Fibroblast of upper back skin (primary cell): ENCODE measurements around the gene SGCG.

ENCODE experiments used
- DNase-seq: peaks from one replicate; pipeline ENCODE4 v3.0.0-alpha.2; 2013

SGCG gene

DNA sequence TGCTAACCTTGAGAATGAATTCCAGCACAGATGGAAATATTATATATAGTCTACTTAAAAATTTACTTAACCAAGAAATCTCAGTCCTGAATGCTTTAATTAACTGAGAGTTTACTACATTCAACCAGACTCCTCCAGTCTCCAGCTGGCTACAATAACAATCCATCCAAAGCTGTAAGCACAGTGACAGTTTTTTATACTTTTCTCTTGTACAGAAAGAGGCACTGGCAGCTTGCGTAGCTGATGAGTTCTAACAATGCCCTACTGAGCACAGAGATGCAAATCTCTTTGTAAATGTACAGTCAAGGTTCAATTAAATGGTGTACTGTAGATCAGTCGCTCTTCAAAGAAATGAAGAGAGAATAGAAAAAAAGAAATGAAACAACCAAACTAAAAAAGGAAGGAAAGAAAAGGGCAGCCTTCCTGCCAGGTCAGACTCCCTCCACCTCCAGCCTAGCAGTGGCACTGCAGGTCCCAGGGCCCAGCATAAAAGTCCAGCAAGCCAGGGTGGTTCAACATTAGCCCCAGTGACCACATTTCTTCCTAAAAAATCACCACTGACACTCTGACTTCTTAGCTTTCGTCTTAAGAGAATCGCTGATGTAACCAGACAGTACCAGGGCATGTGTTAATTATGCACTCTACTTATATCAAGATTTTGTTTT lies 164.3 kb downstream of the SGCG start:
- DNase-seq: no peak

DNA sequence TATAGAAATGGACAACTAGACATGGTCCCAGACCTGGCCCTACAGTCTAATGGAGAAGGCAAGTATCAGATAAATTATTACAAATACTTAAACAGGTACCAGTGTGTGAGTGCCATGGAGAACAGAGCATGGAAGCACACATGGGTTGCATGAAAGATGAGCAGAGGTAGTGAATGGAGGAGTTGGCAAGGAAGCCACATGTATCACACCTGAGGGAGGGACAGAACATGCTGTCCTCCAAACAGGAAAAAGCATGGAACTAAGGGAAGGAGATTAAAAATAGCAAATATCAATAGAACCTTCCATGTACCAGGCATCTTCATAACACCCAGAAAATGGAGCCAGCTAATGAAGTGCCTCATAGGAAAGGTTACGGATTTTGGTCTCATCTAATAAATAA lies 166.8 kb downstream of the SGCG start:
- no peak for DNase-seq

DNA sequence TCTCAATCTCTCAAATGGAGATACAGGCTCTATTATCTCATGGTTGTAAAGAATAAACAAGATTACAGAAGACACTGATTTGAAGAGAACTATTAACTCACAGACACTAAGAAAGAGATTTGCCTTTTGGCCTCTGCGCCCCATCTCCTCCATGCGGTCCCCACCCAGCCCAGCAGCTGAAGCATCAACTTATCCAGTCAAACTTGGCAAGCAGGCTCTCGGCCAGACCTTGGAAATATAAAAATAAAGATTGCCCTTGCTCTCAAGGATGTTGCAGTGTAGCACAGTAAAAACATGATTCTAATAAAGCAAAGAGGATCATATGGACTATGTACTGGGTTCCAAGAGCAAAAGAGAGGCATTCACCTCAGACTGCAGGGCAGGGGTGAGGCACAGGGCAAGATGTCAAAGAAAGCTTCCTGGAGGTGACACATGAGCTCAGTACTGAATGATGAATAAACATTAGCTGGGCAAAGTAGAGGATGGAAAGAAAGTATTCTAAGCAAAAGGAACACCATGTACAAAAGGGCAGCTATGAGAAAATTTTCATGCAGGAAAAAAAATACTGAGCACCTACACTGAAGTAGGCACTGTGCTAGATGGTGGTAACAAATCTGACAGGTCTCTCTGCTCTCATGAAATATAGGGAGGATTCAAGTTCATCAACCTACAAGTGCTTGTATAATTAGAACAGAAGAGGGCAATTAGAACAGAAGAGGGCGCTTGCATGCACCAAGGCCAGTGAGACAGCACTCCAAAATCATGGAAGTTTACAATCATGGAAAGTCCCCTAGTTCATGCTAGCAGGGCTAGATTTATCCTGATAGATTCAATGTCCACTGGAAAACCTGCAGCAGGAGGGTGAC lies 167.7 kb downstream of the SGCG start:
- no peak for DNase-seq

DNA sequence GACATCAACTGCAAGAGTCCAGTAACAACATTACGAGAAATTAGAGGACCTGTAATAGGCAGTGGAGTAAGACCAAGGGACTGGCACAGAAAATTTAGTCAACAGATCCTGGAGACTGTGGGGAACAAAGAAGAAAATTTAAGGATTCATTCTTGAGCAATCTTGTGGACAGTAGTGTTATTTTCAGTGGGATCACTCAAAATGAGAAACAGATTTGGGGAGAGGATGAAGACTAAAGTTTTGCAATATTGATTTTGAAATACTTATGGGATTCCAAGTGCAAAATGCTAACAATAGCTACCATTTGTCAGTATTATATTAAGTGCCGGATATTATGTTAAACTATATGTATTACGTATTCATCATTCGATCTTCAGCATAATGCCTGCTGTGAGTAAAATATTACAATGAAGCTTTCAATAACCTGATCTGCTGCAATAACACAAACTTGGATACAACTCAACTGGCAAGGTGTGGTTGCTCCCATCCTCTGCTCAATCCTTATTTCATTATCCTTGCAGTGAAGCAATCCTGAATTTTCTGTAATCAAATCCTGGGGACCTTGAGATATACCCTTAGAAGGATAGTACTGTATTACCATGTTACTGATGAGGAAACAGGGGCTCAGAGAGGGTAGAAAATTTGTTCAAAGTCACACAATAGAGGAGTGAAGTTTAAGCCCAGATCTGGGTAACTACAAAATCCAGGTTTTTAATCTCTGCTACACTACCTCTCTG lies 168.6 kb downstream of the SGCG start:
- peak; percentile 61 for DNase-seq

DNA sequence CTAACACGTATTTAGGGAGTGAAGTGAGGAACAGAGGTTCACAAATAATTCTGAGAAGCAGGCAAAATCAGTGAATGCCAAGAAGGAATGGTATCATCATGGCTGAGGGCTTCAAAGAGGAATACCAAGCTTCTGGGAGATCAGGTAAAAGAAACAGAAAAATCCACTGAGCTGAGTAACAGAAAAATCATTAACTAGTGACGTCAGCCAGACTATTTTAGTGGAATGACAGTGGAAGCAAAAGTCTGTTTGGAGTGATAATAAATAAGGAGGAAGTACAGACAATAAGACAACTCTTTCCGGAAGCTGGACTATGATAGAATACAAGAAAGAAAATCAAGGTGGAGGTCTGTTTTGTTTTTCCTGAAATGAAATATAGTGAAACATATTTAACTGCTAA lies 169.2 kb downstream of the SGCG start:
- no peak for DNase-seq

DNA sequence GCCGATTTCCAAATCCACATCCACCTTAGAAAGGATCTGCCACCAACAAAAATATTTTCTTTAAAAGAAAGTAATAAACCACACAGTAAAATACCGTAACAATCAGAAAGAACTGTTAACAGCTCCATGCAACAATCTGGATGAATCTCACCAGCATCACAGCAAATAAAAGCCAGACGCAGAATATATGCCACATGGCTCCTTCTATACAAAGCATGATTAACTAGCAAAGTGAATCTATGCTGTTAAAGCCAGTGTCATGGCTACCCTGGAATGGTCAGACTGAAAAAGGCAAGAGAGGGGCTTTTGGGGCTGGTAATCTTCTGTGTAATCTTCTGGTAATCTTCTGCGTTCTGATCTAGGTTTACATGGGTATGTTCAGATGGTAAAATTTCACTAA lies 171.4 kb downstream of the SGCG start:
- DNase-seq: no peak

DNA sequence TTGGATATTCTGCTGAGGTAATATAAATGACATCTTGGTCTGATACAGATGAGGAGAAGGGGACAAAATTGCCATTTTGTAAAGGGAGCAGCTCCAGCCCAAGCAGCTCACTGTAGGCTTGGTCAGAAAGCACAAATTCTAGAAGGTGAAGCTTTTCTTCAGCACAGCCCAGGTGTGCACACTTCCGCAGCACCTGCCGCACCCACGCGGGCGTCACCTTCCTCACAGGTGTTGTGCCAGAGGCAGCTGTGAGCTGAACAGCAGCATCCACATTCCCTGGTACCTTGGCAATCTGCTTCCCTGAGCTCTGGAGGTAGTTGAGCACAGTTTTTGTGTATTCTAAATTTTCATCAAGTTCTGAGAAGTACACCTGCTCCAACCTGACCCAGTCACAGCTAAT lies 173.7 kb downstream of the SGCG start:
- no peak for DNase-seq

DNA sequence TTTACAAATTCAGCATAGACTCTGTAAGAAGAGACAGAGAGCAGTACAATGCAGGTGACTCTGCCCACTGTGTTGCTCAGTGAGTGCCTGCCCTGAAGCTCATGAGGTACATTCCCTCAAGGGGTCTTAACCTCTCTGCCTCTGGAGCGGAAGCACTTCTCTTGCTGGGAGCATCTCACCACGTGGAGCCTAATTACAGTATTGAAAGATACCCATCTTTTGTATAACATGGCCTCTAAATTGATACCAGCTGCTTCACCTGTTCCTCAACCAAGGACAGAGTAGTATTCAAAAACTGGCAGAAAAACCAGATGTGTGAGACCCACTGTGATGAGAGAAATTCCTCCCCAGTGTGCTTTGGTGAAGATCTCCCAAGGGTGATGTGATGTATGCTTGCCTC lies 175.6 kb downstream of the SGCG start:
- no peak for DNase-seq

DNA sequence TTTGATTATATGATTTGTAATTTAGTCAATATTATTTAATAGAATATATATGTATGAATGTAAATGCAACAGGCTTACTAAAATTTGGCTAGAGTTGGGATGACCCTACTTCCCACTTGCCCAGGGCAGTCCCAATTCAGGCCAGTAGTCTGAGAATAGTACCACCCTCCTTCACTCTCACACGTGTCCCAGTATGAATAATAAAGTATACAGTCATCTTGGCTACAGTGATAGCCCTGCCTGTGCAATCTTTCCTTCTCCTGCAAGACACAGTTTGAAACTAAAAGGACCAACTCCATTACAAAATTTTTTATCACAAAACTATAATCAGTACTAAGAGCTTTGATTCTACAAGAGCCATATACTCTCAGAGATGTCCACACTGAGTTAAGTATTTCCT lies 176.6 kb downstream of the SGCG start:
- DNase-seq: no peak

DNA sequence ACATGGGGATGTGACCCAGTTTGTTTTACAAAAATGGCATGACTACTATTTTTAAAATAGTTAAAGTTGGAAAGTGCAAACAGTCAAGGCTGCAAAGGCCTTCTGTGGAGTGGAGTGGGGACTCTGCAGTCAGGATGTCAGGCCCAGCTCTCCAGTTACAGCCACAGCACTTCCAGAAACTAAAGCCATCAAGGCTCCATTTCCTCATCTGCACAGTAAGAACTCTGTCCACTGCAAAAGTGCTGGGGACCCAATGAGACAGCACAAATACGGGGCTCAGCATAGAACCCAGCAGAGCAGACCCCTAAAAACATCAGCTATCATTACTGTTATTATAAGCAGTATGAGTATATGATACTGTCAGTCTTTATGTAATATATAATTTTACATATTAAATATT lies 179.1 kb downstream of the SGCG start:
- no peak for DNase-seq

DNA sequence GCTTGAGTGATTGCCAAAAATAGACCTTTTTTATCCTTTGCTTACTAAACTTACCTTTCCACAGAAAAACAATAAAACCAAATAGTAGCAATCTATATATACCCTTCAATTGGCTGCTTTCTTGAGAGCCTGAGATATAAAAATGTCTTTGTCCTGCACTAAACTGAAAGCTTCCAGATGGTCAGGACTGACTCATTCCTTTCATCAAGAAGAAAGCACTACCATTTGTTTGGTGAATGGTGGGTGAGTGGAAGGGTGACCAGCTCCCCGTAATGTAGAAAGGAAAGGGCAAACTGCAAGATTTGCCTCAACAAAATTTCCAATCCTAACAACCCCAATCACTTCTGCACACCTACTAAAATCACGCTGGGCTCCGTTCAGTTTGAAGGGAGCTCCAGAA lies 184.9 kb downstream of the SGCG start:
- DNase-seq: peak; percentile 34

DNA sequence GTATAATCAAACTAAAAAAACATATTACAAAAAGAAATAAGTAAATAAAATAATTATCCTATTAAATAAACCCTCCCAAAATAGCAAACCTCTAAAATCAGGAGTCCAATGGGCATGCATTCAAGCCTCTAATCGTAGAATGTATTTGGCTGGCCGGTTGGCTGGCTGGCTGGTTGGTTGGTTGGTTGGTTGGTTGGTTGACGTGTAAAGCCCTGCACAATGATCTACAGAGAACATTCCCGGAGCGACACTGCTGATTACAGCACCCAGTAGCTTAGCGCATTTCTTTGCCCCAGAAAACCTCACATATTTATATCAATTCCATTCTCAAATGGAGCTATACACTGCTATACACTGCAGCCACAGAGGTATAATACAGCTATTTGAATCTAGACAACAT lies 187.1 kb downstream of the SGCG start:
- DNase-seq: no peak

DNA sequence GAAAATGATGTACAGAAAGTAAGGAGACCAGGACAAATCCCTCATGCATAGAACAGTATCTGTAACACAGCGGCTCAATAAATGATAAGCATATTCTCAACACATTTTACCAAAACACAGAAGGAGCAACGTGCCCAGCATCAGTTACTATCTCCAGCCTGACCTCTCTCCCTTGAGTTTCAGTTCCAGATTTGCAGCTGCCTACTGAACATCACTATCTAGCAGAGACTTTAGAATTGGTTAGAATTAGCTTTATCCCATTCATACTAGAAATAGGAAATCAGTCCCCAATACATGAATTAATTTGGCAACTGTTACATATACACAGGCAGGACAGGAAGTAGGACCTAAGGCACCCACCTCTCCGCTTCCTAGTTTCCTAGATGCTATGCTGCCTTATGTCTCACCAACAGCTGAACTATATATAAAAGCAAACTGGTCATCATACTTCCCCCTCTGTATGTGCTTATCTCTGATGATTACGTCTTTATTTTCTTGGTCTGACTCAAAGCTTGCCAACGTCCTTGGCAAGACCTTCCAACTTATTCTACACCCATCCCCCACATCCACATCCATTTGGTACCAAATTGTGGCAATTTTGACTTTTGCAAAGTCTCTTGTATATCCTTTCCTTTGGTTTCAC lies 191.6 kb downstream of the SGCG start:
- peak; percentile 15 for DNase-seq
